LoVo (cell line): ENCODE measurements around the gene KIR3DL1.
"Not testable (repeated sequence)": the region's sequence is repeated elsewhere in the genome, so short reads cannot be mapped to it uniquely, and the experiment has no call there.

Source experiments
- DNase-seq: peaks from one replicate; pipeline ENCODE4 v3.0.0-alpha.2; 2016; ENCODE audit warnings: low spot score

Gene KIR3DL1

GRCh38 chr19:54814571-54814970, 1.7 kb upstream of the KIR3DL1 start:
- not testable (repeated sequence) for DNase-seq

GRCh38 chr19:54817670-54818536, 1.6 kb downstream of the KIR3DL1 start:
- DNase-seq, result no peak

DNA sequence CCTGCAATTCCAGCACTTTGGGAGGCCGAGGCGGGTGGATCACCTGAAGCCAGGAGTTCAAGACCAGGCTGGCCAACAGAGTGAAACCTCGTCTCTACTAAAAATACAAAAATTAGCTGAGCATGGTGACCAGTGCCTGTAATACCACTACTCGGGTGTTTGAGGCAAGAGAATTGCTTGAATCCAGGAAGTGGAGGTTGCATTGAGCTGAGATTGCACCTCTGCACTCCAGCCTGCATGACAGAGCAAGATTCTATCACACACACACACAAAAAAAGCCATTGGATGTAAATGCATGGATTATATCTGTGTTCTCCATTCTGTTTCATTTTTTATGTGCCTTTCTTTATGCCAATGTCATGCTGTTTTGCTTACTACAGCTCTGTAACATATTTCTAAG, 8.1 kb downstream of the KIR3DL1 start:
- not testable (repeated sequence) for DNase-seq

- not testable (repeated sequence) for DNase-seq
Measured at GRCh38 chr19:54825326-54825725, 9.1 kb downstream of the KIR3DL1 start.

GRCh38 chr19:54828064-54828463, 11.8 kb downstream of the KIR3DL1 start:
- DNase-seq, result not testable (repeated sequence)

- not testable (repeated sequence) for DNase-seq
Measured at GRCh38 chr19:54832496-54832895, 16.2 kb downstream of the KIR3DL1 start, which contains the start of gene KIR2DS4. TSS of gene KIR2DS4 (plus strand) at chr19:54832676.

DNA sequence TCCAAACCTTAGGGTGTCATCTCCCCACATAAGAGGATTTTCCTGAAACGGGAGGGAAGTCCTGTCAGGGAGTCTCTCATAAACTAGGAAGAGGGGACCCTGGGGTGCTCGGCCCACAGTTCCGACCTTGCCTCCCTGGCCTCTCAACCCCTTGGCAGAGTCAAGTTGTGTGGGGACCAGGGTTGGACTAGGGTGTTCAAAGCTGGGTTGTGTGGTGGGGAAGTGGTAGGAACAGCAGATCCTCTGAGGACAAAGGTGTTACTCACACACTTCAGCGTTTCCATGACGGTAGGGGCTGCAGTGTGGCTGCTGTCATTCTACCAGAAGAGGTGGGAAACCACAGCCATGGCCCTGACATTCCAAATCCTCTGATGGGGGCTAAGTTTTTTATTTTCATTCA, 18.9 kb downstream of the KIR3DL1 start:
- DNase-seq, result not testable (repeated sequence)

GRCh38 chr19:54837522-54837921, 21.3 kb downstream of the KIR3DL1 start:
- DNase-seq, result not testable (repeated sequence)

- not testable (repeated sequence) for DNase-seq
Measured at GRCh38 chr19:54843171-54843570, 26.9 kb downstream of the KIR3DL1 start.

DNA sequence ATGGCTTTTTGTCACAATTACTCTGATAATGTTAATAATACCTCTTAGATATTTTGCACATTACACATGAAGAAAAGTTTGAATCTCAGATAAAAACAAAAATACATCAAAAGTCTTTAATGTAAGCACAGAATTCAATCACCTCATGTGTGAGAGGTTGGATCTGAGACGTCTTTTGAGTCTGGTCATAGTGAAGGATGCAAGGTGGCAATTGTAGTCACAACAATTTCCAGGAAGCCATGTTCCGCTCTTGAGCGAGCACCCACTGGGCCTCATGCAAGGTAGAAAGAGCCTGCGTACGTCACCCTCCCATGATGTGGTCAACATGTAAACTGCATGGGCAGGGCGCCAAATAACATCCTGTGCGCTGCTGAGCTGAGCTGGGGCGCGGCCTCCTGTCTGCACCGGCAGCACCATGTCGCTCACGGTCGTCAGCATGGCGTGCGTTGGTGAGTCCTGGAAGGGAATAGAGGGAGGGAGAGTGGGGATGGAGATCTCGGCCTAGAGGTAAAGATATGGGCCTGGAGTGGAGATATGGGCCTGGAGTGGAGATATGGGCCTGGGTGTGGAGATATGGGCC, 33.9 kb downstream of the KIR3DL1 start, which contains the start of gene KIR3DL2:
KIR3DL2 (plus strand) TSS at position 383 of the 580 bp plus-strand sequence; CDS start at position 416, 33 bp downstream.
- not testable (repeated sequence) for DNase-seq

- DNase-seq, result no peak
Measured at GRCh38 chr19:54850930-54851329, 34.7 kb downstream of the KIR3DL1 start.

DNA sequence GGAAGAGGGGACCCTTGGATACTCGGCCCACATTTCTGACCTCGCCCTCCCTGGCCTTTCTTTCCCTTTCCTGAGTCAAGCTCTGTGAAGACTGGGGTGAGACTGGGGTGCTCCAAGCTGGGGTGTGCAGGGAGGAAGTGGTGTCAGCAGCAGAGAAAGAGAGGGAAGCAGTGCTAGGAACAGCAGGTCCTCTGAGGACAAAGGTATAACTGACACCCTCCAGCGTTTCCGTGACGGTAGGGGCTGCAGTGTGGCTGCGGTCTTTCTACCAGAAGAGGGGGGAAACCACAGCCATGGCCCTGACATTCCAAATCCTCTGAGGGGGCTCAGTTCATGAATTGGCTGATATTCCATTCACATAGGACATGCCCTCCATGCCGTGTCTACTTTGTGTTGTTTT, 35.1 kb downstream of the KIR3DL1 start:
- no peak for DNase-seq

DNA sequence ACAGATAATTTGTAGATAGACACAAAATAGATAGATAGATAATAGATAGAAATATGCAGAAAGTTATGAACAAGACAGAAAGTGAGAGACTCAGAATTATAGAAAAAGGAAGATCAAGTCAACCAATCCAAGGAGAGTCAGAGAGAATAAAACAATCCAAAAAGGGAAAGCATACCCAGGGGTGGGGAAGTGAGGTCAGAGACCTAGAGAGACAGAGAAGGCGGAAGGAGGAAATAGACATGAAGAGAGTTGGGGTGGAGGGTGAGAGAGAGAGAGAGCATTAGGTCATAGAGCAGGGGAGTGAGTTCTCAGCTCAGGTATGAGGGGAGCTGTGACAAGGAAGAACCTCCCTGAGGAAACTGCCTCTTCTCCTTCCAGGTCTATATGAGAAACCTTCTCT, 39.0 kb downstream of the KIR3DL1 start:
- DNase-seq, result not testable (repeated sequence)

- not testable (repeated sequence) for DNase-seq
Measured at GRCh38 chr19:54858476-54858875, 42.2 kb downstream of the KIR3DL1 start.

- DNase-seq, result peak; percentile 8
Measured at GRCh38 chr19:54859421-54859820, 43.2 kb downstream of the KIR3DL1 start.

DNA sequence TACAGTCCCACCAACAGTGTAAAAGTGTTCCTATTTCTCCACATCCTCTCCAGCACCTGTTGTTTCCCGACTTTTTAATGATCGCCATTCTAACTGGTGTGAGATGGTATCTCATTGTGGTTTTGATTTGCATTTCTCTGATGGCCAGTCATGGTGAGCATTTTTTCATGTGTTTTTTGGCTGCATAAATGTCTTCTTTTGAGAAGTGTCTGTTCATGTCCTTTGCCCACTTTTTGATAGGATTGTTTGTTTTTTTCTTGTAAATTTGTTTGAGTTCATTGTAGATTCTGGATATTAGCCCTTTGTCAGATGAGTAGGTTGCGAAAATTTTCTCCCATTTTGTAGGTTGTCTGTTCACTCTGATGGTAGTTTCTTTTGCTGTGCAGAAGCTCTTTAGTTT, 47.2 kb downstream of the KIR3DL1 start:
- DNase-seq, result not testable (repeated sequence)

DNA sequence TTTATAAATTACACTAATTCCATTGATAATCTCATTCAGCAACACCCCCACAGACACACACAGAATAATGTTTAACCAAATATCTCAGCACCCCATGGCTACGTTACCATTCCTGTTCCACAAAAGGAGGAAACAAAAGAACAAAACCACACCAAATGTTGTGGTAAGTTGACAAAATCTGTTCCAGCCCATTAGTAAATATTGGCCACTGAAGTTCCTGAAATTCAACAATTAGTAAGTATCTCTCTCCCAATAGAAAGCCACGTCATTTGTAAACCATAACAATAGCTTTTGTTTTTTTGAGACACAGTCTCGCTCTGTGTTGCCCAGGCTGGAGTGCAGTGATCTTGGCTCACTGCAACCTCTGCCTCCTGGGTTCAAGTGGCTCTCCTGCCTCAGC, 55.4 kb downstream of the KIR3DL1 start:
- no peak for DNase-seq

- no peak for DNase-seq
Measured at GRCh38 chr19:54873990-54874389, 57.7 kb downstream of the KIR3DL1 start, which contains the start of gene FCAR. TSS of gene FCAR (plus strand) at chr19:54874235. CDS start at chr19:54874290, 55 bp downstream.

GRCh38 chr19:54875506-54875905, 59.2 kb downstream of the KIR3DL1 start:
- no peak for DNase-seq

DNA sequence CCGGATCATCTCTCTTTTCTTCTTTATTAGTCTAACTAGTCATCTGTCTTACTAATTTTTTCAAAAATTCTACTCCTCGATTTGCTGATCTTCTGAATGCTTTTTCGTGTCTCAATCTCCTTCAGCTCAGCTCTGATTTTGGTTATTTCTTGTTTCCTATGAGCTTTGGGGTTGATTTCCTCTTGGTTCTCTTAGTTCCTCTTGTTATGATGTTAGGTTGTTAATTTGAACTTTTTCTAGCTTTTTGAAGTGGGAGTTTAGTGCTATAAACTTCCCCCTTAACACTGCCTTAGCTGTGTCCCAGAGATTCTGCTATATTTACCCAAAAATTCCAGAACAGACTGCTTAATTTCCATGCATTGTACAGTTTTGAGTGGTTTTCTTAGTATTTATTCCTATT, 61.2 kb downstream of the KIR3DL1 start:
- DNase-seq, result no peak
